ENCODE results near the gene TMEM255B.
"Not testable (repeated sequence)": the region's sequence is repeated elsewhere in the genome, so short reads cannot be mapped to it uniquely, and the experiment has no call there.

The TMEM255B gene

GRCh38 chr13:113776231-113777125, 17.5 kb downstream of the TMEM255B start:
- Mint-ChIP-seq H3K9me3 (peaks cover 5% of the 10 kb centered on the region), H3K27me3 (peaks cover 14% of the 10 kb centered on the region), H3K36me3 (ENCODE audit: low read depth) (no peaks in the 10 kb centered on the region), H3K4me3 (no peak overlapping the region), H3K27ac (no peak overlapping the region), H3K4me1 (ENCODE audit: low read depth) (peaks cover 11% of the 10 kb centered on the region)

DNA sequence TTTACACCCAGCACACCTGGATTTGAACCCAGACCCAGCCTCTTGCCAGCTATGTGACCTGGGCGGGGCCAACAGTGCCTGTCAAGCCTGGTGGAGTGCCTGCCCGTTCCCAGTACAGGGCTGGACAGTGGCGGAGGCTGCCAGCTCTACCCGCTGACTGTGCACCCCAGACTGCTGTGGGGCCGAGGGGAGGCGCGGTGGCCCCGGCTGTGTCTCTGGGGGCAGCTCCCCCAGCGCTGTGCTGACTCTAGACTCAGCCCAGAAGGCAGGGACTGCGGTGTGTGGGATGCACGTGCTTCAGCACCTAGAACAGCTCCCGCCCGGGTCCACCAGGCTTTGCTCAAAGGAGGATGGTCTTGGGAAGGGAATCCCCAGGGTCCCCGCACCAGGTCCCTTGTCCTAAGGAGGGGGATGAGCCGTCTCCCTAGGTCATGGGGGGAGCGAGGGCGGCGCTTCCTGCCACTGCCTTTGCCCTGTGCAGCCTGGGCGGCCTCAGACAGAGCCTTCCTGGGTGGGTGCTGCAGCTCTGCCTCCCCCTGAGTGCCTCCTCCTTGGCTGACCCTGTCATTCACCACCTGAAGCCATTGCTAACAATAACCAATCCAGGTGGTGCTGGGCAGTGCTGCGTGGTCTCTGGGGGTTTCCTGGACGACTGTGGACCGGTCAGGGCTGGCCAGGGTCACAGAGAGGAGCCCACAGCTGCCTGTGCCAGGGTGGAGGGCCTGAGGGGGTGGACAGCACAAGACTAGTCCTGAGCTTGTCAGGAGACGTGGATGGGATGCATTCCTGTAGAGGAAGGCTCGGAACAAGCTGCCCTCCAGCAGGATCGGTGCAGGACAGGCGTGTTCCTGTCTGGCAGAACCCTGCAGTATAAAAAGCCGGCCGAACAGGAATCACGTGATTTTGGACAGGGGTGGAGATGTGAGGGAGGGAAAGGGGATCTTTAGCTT, 18.6 kb downstream of the TMEM255B start:
- Mint-ChIP-seq H3K27ac (no peak overlapping the region), H3K4me1 (ENCODE audit: low read depth) (peaks cover 2% of the 10 kb centered on the region), H3K9me3 (peaks cover under 1% of the 10 kb centered on the region), H3K4me3 (no peak overlapping the region), H3K27me3 (peaks cover 14% of the 10 kb centered on the region), H3K36me3 (ENCODE audit: low read depth) (no peaks in the 10 kb centered on the region)

GRCh38 chr13:113781571-113781970, 22.5 kb downstream of the TMEM255B start:
- no peak overlapping the region for H3K27ac Mint-ChIP-seq
- H3K4me1 Mint-ChIP-seq (ENCODE audit: low read depth), result no peaks in the 10 kb centered on the region
- no peaks in the 10 kb centered on the region for H3K36me3 Mint-ChIP-seq (ENCODE audit: low read depth)
- no peak overlapping the region for H3K4me3 Mint-ChIP-seq
- no peaks in the 10 kb centered on the region for H3K9me3 Mint-ChIP-seq
- H3K27me3 Mint-ChIP-seq, result peaks cover 18% of the 10 kb centered on the region

DNA sequence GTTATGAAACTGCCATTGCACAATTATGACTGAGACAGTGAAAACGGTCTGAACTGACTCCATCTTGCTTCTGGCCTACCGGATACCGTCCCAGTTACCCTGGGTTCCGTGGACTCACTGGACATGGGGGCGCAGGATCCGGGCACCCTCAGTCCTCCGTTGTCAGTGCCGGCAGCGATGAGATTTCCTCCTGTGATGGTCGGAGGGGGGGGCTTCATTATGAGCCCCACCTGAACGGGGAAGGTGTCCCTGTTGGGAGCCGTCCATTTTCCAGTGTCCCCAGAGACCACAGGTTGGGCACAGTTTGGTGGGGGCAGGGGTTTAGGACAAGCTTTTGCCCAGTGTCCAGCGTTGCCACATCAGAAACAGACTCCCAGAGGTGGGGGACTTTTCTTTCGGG, 23.4 kb downstream of the TMEM255B start:
- Mint-ChIP-seq H3K27me3 (peaks cover 14% of the 10 kb centered on the region), H3K4me1 (ENCODE audit: low read depth) (no peaks in the 10 kb centered on the region), H3K4me3 (no peak overlapping the region), H3K9me3 (no peaks in the 10 kb centered on the region), H3K27ac (no peak overlapping the region), H3K36me3 (ENCODE audit: low read depth) (no peaks in the 10 kb centered on the region)

DNA sequence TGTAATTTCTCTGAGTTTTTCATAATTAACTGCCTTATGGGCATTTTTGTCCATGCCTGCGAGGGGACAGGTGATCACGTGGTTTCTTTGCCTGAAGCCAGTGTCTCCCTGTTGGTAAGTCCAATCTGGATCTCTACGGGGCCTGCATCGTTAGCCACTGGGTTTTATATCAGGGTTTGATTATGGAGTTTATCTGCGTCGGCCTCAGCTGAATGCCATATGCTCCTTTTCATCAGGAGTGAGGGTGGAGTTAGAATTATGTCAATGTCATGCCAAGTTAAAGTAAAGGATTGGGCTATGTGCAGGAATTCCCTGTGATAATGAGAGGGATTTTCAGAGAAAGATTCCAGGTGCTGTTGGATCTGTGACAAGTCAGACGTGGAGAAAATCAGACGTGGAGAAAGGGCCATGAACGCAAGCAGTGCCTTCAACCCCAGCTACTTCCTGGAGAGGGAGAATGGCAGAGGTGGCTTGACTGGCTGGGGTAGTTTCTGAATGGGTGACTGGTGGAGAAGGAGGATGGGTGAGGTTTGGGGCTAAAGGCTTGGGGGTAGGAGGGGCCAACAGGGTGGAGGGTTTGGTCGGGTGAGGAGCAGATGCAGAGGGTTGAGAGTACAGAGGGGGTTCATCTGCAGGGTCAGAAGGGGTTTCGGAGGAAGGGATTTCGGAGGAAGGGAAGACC, 24.3 kb downstream of the TMEM255B start:
- H3K27me3 Mint-ChIP-seq, result peaks cover 14% of the 10 kb centered on the region
- H3K9me3 Mint-ChIP-seq, result no peaks in the 10 kb centered on the region
- no peak overlapping the region for H3K4me3 Mint-ChIP-seq
- no peak overlapping the region for H3K27ac Mint-ChIP-seq
- no peaks in the 10 kb centered on the region for H3K4me1 Mint-ChIP-seq (ENCODE audit: low read depth)
- H3K36me3 Mint-ChIP-seq (ENCODE audit: low read depth), result no peaks in the 10 kb centered on the region

DNA sequence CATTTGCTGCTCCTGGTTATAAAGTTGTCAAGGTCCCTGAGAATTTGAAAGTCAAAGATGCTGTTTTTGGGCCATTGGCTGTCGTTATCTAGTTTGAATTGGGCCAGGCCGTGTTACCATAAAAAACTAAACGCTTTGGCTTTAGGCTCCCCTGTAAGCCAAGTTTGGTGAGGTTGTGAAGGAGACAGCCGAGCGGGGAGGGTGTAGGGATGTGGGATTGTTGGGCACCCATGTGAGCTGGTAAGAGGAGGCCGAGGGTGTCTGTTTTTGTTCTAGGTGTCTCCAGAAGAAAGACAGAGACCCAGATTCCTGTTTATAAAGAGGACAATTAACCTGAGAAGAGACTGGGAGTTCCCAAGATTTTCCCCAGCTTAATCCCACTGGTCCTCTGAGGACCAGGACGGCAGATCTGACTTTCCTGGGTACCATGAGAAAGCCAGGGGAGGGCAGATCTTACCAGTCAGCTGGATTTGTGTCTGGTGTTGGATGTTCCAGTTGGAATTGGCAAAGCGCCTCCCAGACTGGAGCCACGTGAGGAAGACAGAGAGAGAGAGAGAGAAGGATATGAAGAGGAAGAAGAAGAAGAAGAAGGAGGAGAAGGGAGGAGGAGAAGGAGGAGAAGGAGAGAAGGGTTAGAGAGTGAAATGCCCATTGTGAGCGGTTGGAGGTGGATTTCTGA, 25.1 kb downstream of the TMEM255B start:
- peaks cover 9% of the 10 kb centered on the region for H3K27me3 Mint-ChIP-seq
- no peaks in the 10 kb centered on the region for H3K9me3 Mint-ChIP-seq
- H3K4me1 Mint-ChIP-seq (ENCODE audit: low read depth), result no peaks in the 10 kb centered on the region
- H3K27ac Mint-ChIP-seq, result no peak overlapping the region
- no peaks in the 10 kb centered on the region for H3K36me3 Mint-ChIP-seq (ENCODE audit: low read depth)
- H3K4me3 Mint-ChIP-seq, result no peak overlapping the region

DNA sequence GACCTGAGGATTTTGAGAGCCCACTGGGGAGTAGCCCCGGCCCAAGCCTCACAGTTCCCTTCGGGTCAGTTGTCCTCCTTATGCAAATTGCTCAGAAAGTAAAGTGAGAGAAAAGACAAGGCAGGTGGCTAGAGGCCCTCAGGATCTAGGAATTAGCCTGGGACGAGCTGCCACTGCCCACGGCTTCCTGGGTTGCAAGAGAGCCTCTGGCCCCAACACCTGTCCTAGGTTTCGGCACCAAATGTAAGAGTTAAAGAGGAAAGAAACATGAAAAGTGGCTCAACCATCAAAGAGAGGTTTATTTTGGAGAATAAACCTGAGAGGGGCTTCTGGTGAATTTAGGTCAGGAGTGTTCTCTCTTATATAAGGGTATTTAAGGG, 25.6 kb downstream of the TMEM255B start:
- no peaks in the 10 kb centered on the region for H3K4me1 Mint-ChIP-seq (ENCODE audit: low read depth)
- no peak overlapping the region for H3K27ac Mint-ChIP-seq
- H3K9me3 Mint-ChIP-seq, result no peaks in the 10 kb centered on the region
- H3K36me3 Mint-ChIP-seq (ENCODE audit: low read depth), result no peaks in the 10 kb centered on the region
- peaks cover 7% of the 10 kb centered on the region for H3K27me3 Mint-ChIP-seq
- H3K4me3 Mint-ChIP-seq, result no peak overlapping the region

DNA sequence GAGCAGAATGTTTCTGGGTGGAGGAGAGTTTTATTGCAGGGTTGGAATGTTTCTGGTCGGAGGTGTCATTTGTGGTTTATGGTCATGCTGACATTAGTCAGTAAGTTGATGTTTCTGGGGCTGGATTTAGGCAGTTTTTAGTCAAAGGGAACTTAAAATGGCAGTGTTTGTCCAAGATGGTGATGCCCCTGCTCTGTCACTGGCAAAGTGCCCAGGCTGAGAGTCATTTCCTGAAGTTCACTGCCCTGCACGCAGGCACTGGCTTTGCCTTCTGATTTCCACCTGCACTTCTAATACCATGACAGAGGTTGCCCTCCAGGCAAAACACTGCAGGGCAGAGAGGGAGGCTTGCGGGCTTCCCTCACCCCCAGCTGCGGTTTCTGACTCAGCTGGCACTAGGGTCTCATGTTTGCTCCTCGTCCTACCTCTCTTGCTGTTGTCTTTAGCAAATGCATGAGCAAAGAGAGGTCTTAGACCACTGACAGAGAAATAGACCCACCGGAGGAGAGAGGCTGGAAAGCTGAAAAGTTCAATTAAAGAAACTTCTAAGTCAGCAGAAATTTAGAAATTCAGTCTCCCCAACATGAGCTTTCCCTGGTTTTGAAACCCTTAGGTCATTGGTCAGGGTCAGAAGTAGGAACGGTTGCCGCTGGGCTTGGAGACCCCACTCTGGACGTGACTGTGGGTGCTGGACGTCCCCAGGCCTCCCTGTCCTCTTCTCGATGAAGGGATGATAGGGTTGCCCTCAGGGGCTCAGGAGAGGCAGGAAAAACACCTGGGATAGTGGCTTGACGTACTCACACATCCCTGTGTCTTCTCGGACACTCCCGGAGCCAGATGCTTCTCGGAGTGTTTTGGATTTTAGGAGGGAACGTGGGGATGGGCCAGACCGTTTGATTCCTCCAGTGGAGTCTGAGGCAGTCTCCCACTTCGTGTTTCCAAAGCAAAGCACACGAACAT, 26.3 kb downstream of the TMEM255B start:
- Mint-ChIP-seq H3K9me3 (no peaks in the 10 kb centered on the region), H3K27ac (no peak overlapping the region), H3K4me1 (ENCODE audit: low read depth) (no peaks in the 10 kb centered on the region)

DNA sequence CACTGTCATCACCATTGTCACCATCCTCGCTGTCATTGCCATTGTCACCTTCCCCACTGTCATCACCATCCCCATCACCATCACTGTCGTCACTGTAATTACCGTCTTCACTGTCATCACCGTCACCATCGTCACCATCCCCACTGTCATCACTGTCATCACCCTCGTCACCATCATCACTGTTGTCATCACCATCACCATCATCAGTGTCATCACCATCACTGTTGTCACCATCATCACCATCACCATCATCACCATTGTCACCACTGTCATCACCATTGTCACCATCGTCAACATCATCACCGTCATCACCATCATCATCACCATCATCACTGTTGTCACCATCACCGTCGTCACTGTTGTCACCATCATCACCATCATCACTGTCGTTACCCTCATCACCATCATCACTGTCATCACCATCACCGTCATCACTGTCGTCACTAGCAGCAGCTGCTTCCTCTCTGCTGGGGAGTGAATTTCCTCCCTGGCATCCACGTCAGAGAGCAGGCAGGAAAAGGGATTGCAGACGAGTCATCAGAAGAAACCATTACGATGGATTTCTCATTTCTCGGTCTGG, 27.3 kb downstream of the TMEM255B start:
- Mint-ChIP-seq H3K27ac (no peak overlapping the region), H3K36me3 (ENCODE audit: low read depth) (no peaks in the 10 kb centered on the region), H3K4me1 (ENCODE audit: low read depth) (no peaks in the 10 kb centered on the region), H3K9me3 (no peaks in the 10 kb centered on the region), H3K4me3 (no peak overlapping the region), H3K27me3 (peaks cover 11% of the 10 kb centered on the region)

More for the DNA sequence above, 26.3 kb downstream of the TMEM255B start:
- H3K4me3 Mint-ChIP-seq, result no peak overlapping the region
- H3K36me3 Mint-ChIP-seq (ENCODE audit: low read depth), result no peaks in the 10 kb centered on the region
- peaks cover 7% of the 10 kb centered on the region for H3K27me3 Mint-ChIP-seq

DNA sequence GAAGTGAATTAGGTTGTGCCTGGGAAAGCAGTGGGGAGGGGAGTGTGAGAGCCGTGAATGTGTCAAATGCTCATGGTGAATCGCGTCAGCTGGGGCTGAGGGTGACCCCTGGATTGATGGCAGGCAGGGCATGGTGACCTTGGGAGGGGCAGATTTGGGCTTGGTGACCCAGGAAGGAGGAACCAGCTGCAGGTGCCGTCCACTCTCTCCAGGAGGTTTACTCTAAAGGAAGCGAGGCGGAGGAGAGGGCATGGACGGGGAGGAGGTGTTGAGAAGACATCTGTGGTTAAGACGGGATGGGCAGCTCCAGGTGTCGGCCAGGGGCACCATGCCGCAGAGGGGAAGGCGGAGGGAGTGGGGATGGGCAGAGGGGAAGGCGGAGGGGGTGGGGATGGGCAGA, 28.7 kb downstream of the TMEM255B start:
- H3K9me3 Mint-ChIP-seq, result no peaks in the 10 kb centered on the region
- no peak overlapping the region for H3K4me3 Mint-ChIP-seq
- no peaks in the 10 kb centered on the region for H3K4me1 Mint-ChIP-seq (ENCODE audit: low read depth)
- no peak overlapping the region for H3K27ac Mint-ChIP-seq
- no peaks in the 10 kb centered on the region for H3K36me3 Mint-ChIP-seq (ENCODE audit: low read depth)
- H3K27me3 Mint-ChIP-seq, result peaks cover 11% of the 10 kb centered on the region

DNA sequence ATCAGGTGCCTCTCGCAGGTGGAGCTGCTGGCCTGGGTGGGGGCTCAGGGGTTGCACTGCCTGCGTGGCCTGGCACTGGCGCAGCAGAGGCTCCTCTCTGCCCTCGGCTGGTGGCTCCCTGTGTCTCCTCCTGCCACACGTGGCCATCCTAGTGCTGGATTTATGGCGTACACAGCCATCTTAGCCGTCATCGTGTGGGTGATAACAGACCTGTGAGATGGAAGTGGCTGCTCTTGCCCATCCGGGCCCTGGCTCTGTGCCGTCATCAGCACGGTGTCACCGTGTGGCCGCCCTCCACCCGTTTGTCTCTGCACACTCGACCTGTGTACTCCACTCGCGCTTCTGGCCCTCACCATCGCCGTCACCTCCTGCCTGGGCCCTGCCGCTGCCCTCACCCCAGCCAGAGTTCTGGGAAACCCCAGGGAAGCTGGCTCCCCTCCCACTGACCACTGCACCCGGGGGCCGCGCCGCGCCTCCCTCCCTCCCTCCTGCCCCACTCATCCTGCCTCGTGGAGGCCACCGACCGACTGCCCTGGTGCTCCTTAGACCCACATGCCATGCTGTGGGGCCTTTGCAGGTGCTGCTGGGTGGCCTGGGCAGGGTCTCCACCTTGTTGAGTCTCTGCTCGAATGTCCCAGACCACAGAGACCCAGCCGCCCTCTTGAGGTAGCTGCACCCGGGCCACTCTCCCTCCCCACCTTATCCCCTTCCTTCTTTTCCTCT, 29.5 kb downstream of the TMEM255B start:
- no peaks in the 10 kb centered on the region for H3K4me1 Mint-ChIP-seq (ENCODE audit: low read depth)
- no peaks in the 10 kb centered on the region for H3K36me3 Mint-ChIP-seq (ENCODE audit: low read depth)
- H3K4me3 Mint-ChIP-seq, result no peak overlapping the region
- H3K27me3 Mint-ChIP-seq, result peaks cover 11% of the 10 kb centered on the region
- H3K9me3 Mint-ChIP-seq, result no peaks in the 10 kb centered on the region
- no peak overlapping the region for H3K27ac Mint-ChIP-seq

DNA sequence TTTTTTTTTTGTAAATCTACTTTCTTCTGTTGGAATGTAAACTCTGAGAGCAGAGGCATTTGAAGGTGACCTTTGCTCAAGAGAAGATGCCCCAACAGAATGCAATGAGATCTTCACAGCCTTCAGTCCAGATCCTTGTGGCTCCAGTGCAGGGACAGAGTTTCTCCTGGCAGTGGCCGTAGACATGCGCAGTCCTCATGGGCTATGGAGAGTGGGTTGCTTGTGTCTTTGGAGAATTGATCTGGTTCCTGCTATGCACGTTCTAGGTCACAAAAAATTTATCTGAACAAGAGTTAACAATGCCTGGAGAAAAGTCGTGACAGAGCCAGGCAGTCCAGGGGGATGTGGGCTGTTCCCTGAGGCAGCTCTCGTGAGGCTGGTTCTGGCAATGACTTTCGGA, 30.1 kb downstream of the TMEM255B start:
- Mint-ChIP-seq H3K9me3 (no peaks in the 10 kb centered on the region), H3K27ac (no peak overlapping the region), H3K4me3 (no peak overlapping the region), H3K4me1 (ENCODE audit: low read depth) (no peaks in the 10 kb centered on the region), H3K36me3 (ENCODE audit: low read depth) (no peaks in the 10 kb centered on the region), H3K27me3 (peaks cover 10% of the 10 kb centered on the region)

DNA sequence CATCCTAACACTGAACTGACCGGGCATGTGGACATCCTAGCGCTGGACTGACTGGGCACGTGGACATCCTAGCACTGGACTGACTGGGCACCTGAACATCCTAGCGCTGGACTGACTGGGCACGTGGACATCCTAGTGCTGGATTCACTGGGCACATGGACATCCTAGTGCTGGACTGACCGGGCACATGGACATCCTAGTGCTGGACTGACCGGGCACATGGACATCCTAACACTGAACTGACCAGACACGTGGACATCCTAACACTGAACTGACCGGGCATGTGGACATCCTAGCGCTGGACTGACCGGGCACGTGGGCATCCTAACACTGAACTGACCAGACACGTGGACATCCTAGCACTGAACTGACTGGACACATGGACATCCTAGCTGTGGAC, 30.9 kb downstream of the TMEM255B start:
- not testable (repeated sequence) for H3K4me3 Mint-ChIP-seq; H3K9me3 Mint-ChIP-seq; H3K36me3 Mint-ChIP-seq (ENCODE audit: low read depth); H3K27me3 Mint-ChIP-seq; H3K4me1 Mint-ChIP-seq (ENCODE audit: low read depth); H3K27ac Mint-ChIP-seq

Measured in stimulated activated naive CD8-positive, alpha-beta T cell treated with anti-CD3 and anti-CD28 coated beads, Interleukin-15, Interleukin-2, amounts not matched to agents 100 ng/mL and 50 ng/mL, for 24 hours (primary cell).